ENCODE data around the gene NNMT. TPM values are rescaled to one million over a fixed set of nuclear protein-coding genes. Genes with fewer than 3 reads are reported as not detected.

The NNMT gene
- total RNA-seq, 1 experiment from 2014 or later = not detected

DNA sequence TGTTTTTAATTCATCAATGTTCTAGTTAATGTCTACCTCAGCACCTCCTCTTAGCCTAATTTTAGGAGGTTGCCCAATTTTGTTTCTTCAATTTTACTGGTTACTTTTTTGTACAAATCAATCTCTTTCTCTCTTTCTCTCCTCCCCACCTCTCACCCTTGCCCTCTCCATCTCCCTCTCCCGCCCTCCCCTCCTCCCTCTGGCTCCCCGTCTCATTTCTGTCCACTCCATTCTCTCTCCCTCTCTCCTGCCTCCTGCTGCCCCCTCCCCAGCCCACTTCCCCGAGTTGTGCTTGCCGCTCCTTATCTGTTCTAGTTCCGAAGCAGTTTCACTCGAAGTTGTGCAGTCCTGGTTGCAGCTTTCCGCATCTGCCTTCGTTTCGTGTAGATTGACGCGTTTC, 40.9 kb upstream of the NNMT start:
- Histone ChIP-seq H3K56ac (ENCODE audit: insufficient read length, low read depth, low read length) (no peak overlapping the region), H3K23ac (ENCODE audit: insufficient read length, low read depth, low read length) (no peak overlapping the region), H2AFZ (ENCODE audit: low read length) (no peak overlapping the region), H2BK20ac (ENCODE audit: low read depth, low read length, poor library complexity, severe bottlenecking) (no peak overlapping the region), H4K8ac (replicated peaks; ENCODE audit: insufficient read length, low read depth, low read length) (no peak overlapping the region), H3K79me1 (ENCODE audit: insufficient read depth, low read depth, low read length, poor library complexity, severe bottlenecking) (no peaks in the 10 kb centered on the region), H2BK12ac (ENCODE audit: insufficient read length, low read depth, low read length) (no peak overlapping the region), H2BK15ac (ENCODE audit: low read depth, low read length) (no peak overlapping the region), H3K14ac (ENCODE audit: insufficient read depth, low read length) (no peak overlapping the region; the same call in 1 of the 2 replicates), H3K4me2 (ENCODE audit: insufficient read depth, insufficient read length, low read length) (no peak overlapping the region), H2BK5ac (ENCODE audit: insufficient read length, low read length) (no peak overlapping the region), H3K23me2 (ENCODE audit: insufficient read length, low read depth, low read length, poor library complexity, severe bottlenecking) (no peaks in the 10 kb centered on the region), H3K27me3 (ENCODE audit: insufficient read depth, low read length) (no peaks in the 10 kb centered on the region), H4K5ac (ENCODE audit: insufficient read length, low read depth, low read length) (no peak overlapping the region), H3K4me1 (ENCODE audit: insufficient read depth, low read length) (peaks cover 3% of the 10 kb centered on the region; the same call in 1 of the 2 replicates), H4K20me1 (ENCODE audit: control insufficient read depth, insufficient read depth, insufficient read length) (no peaks in the 10 kb centered on the region), H2BK120ac (ENCODE audit: low read depth, low read length, poor library complexity, severe bottlenecking) (no peak overlapping the region), H3T11ph (ENCODE audit: low read length) (no peak overlapping the region), H3K27ac (ENCODE audit: insufficient read length, low read depth, low read length) (no peak overlapping the region), H2AK5ac (ENCODE audit: insufficient read length, low read length) (no peak overlapping the region), H3K18ac (ENCODE audit: insufficient read length, low read depth, low read length) (no peak overlapping the region), H3K9me3 (ENCODE audit: control insufficient read depth, low read depth, low read length) (no peaks in the 10 kb centered on the region), H3K4ac (ENCODE audit: low read depth, low read length) (no peak overlapping the region), H3K79me2 (ENCODE audit: insufficient read depth, low read length) (no peaks in the 10 kb centered on the region), H3K9ac (ENCODE audit: extremely low read depth, insufficient read length, low read length) (no peak overlapping the region), H4K91ac (ENCODE audit: insufficient read length, low read depth, low read length) (no peak overlapping the region)
- H3K4me1 Mint-ChIP-seq = peaks cover 15 to 47% of the 10 kb centered on the region in 2 experiments
- TF ChIP-seq, protein P1, sequence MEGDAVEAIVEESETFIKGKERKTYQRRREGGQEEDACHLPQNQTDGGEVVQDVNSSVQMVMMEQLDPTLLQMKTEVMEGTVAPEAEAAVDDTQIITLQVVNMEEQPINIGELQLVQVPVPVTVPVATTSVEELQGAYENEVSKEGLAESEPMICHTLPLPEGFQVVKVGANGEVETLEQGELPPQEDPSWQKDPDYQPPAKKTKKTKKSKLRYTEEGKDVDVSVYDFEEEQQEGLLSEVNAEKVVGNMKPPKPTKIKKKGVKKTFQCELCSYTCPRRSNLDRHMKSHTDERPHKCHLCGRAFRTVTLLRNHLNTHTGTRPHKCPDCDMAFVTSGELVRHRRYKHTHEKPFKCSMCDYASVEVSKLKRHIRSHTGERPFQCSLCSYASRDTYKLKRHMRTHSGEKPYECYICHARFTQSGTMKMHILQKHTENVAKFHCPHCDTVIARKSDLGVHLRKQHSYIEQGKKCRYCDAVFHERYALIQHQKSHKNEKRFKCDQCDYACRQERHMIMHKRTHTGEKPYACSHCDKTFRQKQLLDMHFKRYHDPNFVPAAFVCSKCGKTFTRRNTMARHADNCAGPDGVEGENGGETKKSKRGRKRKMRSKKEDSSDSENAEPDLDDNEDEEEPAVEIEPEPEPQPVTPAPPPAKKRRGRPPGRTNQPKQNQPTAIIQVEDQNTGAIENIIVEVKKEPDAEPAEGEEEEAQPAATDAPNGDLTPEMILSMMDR (conservative IDR thresholded peaks at IDR 0.05) = no peak
- no peaks in the 10 kb centered on the region; a peak in 1 of 5 replicates for H3K9me3 Mint-ChIP-seq
- H3K4me3 Mint-ChIP-seq = no peak overlapping the region
- no CpG with 5 or more reads among the region's 11 CpGs for WGBS (ENCODE audit: extremely low coverage, insufficient read length, low lambda C conversion rate)
- no peaks in the 10 kb centered on the region for H3K36me3 Mint-ChIP-seq (ENCODE audit: insufficient read depth in 1 of 3, low read depth in 3 of 3)
- peaks cover 11% of the 10 kb centered on the region for H3K27me3 Mint-ChIP-seq (ENCODE audit: low read depth)
- no peak overlapping the region for H3K27ac Mint-ChIP-seq
- no peak for DNase-seq
